Measurements from ENCODE around the gene SLC6A19. TPM values are rescaled to one million over a fixed set of nuclear protein-coding genes. Genes with fewer than 3 reads are reported as not detected.
A peak's percentile ranks its signal among the peaks of the same experiment; 100 is the strongest.

SLC6A19 gene
- total and polyA plus RNA-seq, 2 of the 13 experiments (the other 11 are each of a cell fraction or from before 2014, with no cell fraction given), result 0.02 TPM; not detected in 1

GRCh38 chr5:1182633-1183423 lies 18.6 kb upstream of the SLC6A19 start (continued):
- TF ChIP-seq ZNF598 (CRISPR knock-in tag; IDR thresholded peaks at IDR 0.05; ENCODE audit: borderline replicate concordance), result no peak; the same call in 1 of the 2 replicates
- TF ChIP-seq XBP1 (CRISPR knock-in tag; IDR thresholded peaks at IDR 0.05), result no peak
- peak; percentile 46; the same call in 1 of the 2 replicates for TF ChIP-seq ELF3 (CRISPR knock-in tag; IDR thresholded peaks at IDR 0.05)
- no peak for TF ChIP-seq ISX (CRISPR knock-in tag; conservative IDR thresholded peaks at IDR 0.05)
- no peak for TF ChIP-seq AKNA (CRISPR knock-in tag; IDR thresholded peaks at IDR 0.05; ENCODE audit: borderline replicate concordance)
- TF ChIP-seq ZFP62 (CRISPR knock-in tag; IDR thresholded peaks at IDR 0.05), result no peak

All from HepG2 (cell line).